GM12892 (cell line): ENCODE measurements around the gene RANGRF.

Experiments
- POLR2A ChIP-seq: IDR thresholded peaks from 2 replicates; pipeline ENCODE4 v1.6.1; 2011; ENCODE audit warnings: low read depth, low read length, control low read depth
- POLR2AphosphoS5 ChIP-seq: IDR thresholded peaks from 2 replicates; pipeline ENCODE4 v1.6.1; 2011; ENCODE audit warnings: low read depth, low read length, control low read depth
- TAF1 ChIP-seq: IDR thresholded peaks from 2 replicates; pipeline ENCODE4 v1.6.1; 2011; ENCODE audit warnings: low read depth, mild to moderate bottlenecking, control low read depth, low read length, borderline replicate concordance

GRCh38 chr17:8277317-8277716 is 11.2 kb upstream of the RANGRF start:
- no peak for TF ChIP-seq POLR2AphosphoS5
- TF ChIP-seq TAF1, result no peak
- no peak for TF ChIP-seq POLR2A
